K562 (cell line): ENCODE results near the gene MEF2D. TPM values are rescaled to one million over a fixed set of nuclear protein-coding genes. Genes with fewer than 3 reads are reported as not detected.

Source experiments
- ATAC-seq: fragments of 200-7000 bp; cut with Tn5 transposase; 3 replicates; pipeline ENCODE4 v1.9.1; 2020; ENCODE audit warnings: moderate library complexity
- BruUV-seq: library from RNA; stranded (reverse); fragments of 400-500 nt; replicated peaks from 2 replicates; lab custom pipeline; 2021; lab: Mats Ljungman, UMichigan
- CTCF ChIA-PET: fragments of 300-600 bp; formaldehyde crosslinking; extraction: SDS; loops from one replicate; lab custom pipeline; 2021; ENCODE audit warnings: low intra/inter-chr PET ratio; lab: Yijun Ruan, JAX
- POLR2A ChIA-PET: fragments of 300-600, 350-650 bp; sonication (Branson Sonifier 250); formaldehyde crosslinking; extraction: SDS; loops from one replicate; lab custom pipeline; 2021; ENCODE audit warnings: antibody characterized with exemption, inconsistent platforms; lab: Yijun Ruan, JAX
- DNase-seq, 4 experiments: peaks; one replicate each; pipeline versions ENCODE4 v3.0.0 to v3.0.0-alpha.2; 2011 to 2018; ENCODE audit warnings: low spot score in 3 of 4, mixed read lengths in 3 of 4; ENCODE audit errors: extremely low read depth in 1 of 4
- FAIRE-seq: peaks from 2 replicates; lab custom pipeline; 2011; peaks lifted over from hg19 to GRCh38; lab: Jason Lieb, UNC
- H2AFZ ChIP-seq: 2 replicates; pipeline ENCODE4 v1.6.0; 2011; ENCODE audit warnings: low read depth, low read length, control low read depth, inconsistent platforms
- H3K27ac ChIP-seq: fragments of 200-600 bp; 3 replicates; pipeline ENCODE4 v1.8.0; 2011; ENCODE audit warnings: low read depth, mild to moderate bottlenecking, control low read depth, inconsistent platforms, low read length, moderate library complexity, mixed read lengths; ENCODE audit errors: extremely low read depth
- H3K27me3 ChIP-seq, 2 experiments: fragments of 300-600 bp in 1 of 2; 2 replicates in 1 of 2; 3 replicates in 1 of 2; pipeline versions ENCODE4 v1.6.0 to v1.8.0; 2011; ENCODE audit warnings: inconsistent platforms in 2 of 2, low read length in 2 of 2, mild to moderate bottlenecking in 1 of 2, mixed read lengths in 1 of 2, moderate library complexity in 1 of 2; ENCODE audit not compliant: control insufficient read depth in 2 of 2, insufficient read depth in 2 of 2
- H3K36me3 ChIP-seq: fragments of 300-600 bp; 3 replicates; pipeline ENCODE4 v1.8.0; 2011; ENCODE audit warnings: mild to moderate bottlenecking, low read length, inconsistent platforms; ENCODE audit not compliant: control insufficient read depth, insufficient read depth
- H3K4me1 ChIP-seq, 2 experiments: fragments of 200-600 bp in 1 of 2; replicated peaks in 1 of 2; 2 replicates in 1 of 2; 3 replicates in 1 of 2; pipeline versions ENCODE4 v1.5.1 to v1.8.0; 2011; ENCODE audit warnings: inconsistent platforms in 2 of 2, low read length in 2 of 2, mild to moderate bottlenecking in 1 of 2, mixed read lengths in 1 of 2, moderate library complexity in 1 of 2; ENCODE audit not compliant: control insufficient read depth in 2 of 2, insufficient read depth in 2 of 2
- H3K4me2 ChIP-seq: 2 replicates; pipeline ENCODE4 v1.6.1; 2011; ENCODE audit warnings: low read length, control low read depth, inconsistent platforms, mixed read lengths; ENCODE audit not compliant: insufficient read depth
- H3K4me3 ChIP-seq: fragments of 200-600 bp; sonication (generic), shearing (Covaris generic); 2 replicates; pipeline ENCODE4 v1.5.1; 2016; ENCODE audit warnings: control low read depth, inconsistent platforms
- H3K79me2 ChIP-seq: fragments of 200-600 bp; 3 replicates; pipeline ENCODE4 v1.8.0; 2011; ENCODE audit warnings: low read length, inconsistent platforms; ENCODE audit not compliant: control insufficient read depth, insufficient read depth
- H3K9ac ChIP-seq, 2 experiments: 2 replicates each; pipeline versions ENCODE4 v1.6.0 to v1.6.1; 2011; ENCODE audit warnings: low read depth in 2 of 2, low read length in 2 of 2, control low read depth in 1 of 2, inconsistent platforms in 1 of 2, mild to moderate bottlenecking in 1 of 2, mixed read lengths in 1 of 2; ENCODE audit not compliant: insufficient read depth in 1 of 2
- H3K9me1 ChIP-seq: one replicate; pipeline ENCODE4 v1.6.0; 2011; ENCODE audit warnings: inconsistent platforms, mild to moderate bottlenecking, low read length, moderate library complexity; ENCODE audit not compliant: control insufficient read depth, insufficient read depth
- H3K9me3 ChIP-seq: replicated peaks from 2 replicates; pipeline ENCODE4 v1.5.1; 2011; ENCODE audit warnings: low read depth, low read length, inconsistent platforms; ENCODE audit not compliant: control insufficient read depth, insufficient read depth
- H4K20me1 ChIP-seq: replicated peaks from 2 replicates; pipeline ENCODE4 v1.6.1; 2011; ENCODE audit warnings: low read length, inconsistent platforms, mixed read lengths; ENCODE audit not compliant: control insufficient read depth, insufficient read depth
- BMI1 ChIP-seq: fragments of 150-350 bp; IDR thresholded peaks from 2 replicates; pipeline ENCODE4 v1.6.1; 2014; ENCODE audit warnings: low read length
- CHD2 ChIP-seq: IDR thresholded peaks from 2 replicates; pipeline ENCODE4 v1.6.1; 2011; ENCODE audit warnings: low read depth, low read length
- ELF4 ChIP-seq: fragments of 450-650 bp; formaldehyde crosslinking; IDR thresholded peaks from 2 replicates; pipeline ENCODE4 v1.4.0; 2022; ENCODE audit warnings: missing genetic modification characterization
- PKNOX1 ChIP-seq: fragments of 450-650 bp; IDR thresholded peaks from 2 replicates; pipeline ENCODE4 v1.6.1; 2016
- RBBP5 ChIP-seq: fragments of 200-600 bp; sonication (generic); IDR thresholded peaks from 2 replicates; pipeline ENCODE4 v1.6.1; 2012; ENCODE audit warnings: borderline replicate concordance, mild to moderate bottlenecking, low read length, control low read depth, inconsistent platforms; ENCODE audit not compliant: insufficient read depth, poor library complexity, severe bottlenecking
- ZNF639 ChIP-seq, 2 experiments: fragments of 200-800 bp in 1 of 2; sonication (Bioruptor generic) in 1 of 2; sonication (generic) in 1 of 2; formaldehyde crosslinking in 1 of 2; IDR thresholded peaks in 1 of 2; conservative IDR thresholded peaks in 1 of 2; 2 replicates each; pipeline versions ENCODE4 v1.5.0 to v1.6.1; 2016 to 2020; ENCODE audit warnings: missing compliant biosample characterization in 1 of 2, missing genetic modification characterization in 1 of 2, missing genetic modification reagents in 1 of 2
- ZNF766 ChIP-seq: fragments of 200-800 bp; sonication (Bioruptor generic); conservative IDR thresholded peaks from 2 replicates; pipeline ENCODE4 v1.6.1; 2016; ENCODE audit warnings: missing genetic modification characterization, missing compliant biosample characterization
- WGBS: fragments of 100-300 bp; shearing (Covaris generic); methylation state at CpG from one replicate; pipeline ENCODE4 v1.1.6; 2016; ENCODE audit warnings: low coverage, mixed read lengths; ENCODE audit not compliant: insufficient coverage; ENCODE audit errors: missing lambda C conversion rate; 5-methylcytosine and 5-hydroxymethylcytosine counted together
- in situ Hi-C: fragments of 300-500 bp; cut with MboI; formaldehyde crosslinking; loops from 4 replicates; pipeline ENCODE4 v1.15.0; 2018; ENCODE audit warnings: inconsistent platforms, mixed read lengths
- intact Hi-C: fragments of 100-400 bp; cut with micrococcal nuclease; formaldehyde crosslinking; loops from 2 replicates; pipeline ENCODE4 v1.14.2; 2022
- polyA plus RNA-seq, 8 experiments: library from polyadenylated mRNA; depleted of rRNA in 4 of 8; stranded (reverse) in 5 of 8; unstranded in 3 of 8; fragments of >200 nt; fragmentation: Nextera tagmentation in 2 of 8; fragmentation: Illumina TruSeq in 1 of 8; extraction: Ambion mirVana in 2 of 8; extraction: Trizol in 1 of 8; gene quantifications; 2 replicates each; pipeline versions ENCODE4 v1.2.1 to v1.2.3, GENCODE V29; 2011 to 2014; ENCODE audit warnings: inconsistent platforms in 1 of 8, missing spikeins in 1 of 8
- total RNA-seq, 7 experiments: library from RNA; depleted of rRNA in 6 of 7; stranded (reverse); fragments of >200 nt in 6 of 7; fragmentation: Illumina TruSeq in 2 of 7; extraction: Trizol in 2 of 7; gene quantifications; 2 replicates each; pipeline versions ENCODE4 v1.2.1 to v1.2.3, GENCODE V29; 2011 to 2021; ENCODE audit warnings: low replicate concordance in 1 of 7

MEF2D gene
- total and polyA plus RNA-seq, 9 of the 15 experiments (the other 6 are each of a cell fraction or from before 2014, with no cell fraction given): 0.10 to 19.5 (median 2.6) TPM

GRCh38 chr1:156430303-156430702 is 70.3 kb downstream of the MEF2D start:
- Histone ChIP-seq H3K36me3 (no peaks in the 10 kb centered on the region), H4K20me1 (no peaks in the 10 kb centered on the region), H3K9ac (peak overlapping the region in 1 of 2 experiments; percentile 7; a peak in 1 of 4 replicates), H3K4me2 (peak overlapping the region; percentile 33), H3K4me3 (no peak overlapping the region), H3K9me3 (no peaks in the 10 kb centered on the region), H3K79me2 (no peaks in the 10 kb centered on the region), H3K9me1 (no peaks in the 10 kb centered on the region), H2AFZ (peak overlapping the region; percentile 32; the same call in 1 of the 2 replicates), H3K27me3 (peaks cover 34 to 43% of the 10 kb centered on the region in 2 experiments), H3K4me1 (peaks cover 1 to 15% of the 10 kb centered on the region in 2 experiments; a peak in 4 of 5 replicates), H3K27ac (no peak overlapping the region; the same call in 2 of the 3 replicates)
- in situ Hi-C loops (no loop called here), intact Hi-C loops (no loop called here)
- WGBS: 0% methylated on average over 3 of the region's 7 CpGs
- TF ChIP-seq PKNOX1: peak; percentile 47
- TF ChIP-seq ZNF639 (CRISPR knock-in tag; conservative IDR thresholded peaks at IDR 0.05 in 1 of 2, IDR thresholded peaks at IDR 0.05 in 1 of 2): no peak
- no peak for TF ChIP-seq CHD2
- no peak for TF ChIP-seq RBBP5
- TF ChIP-seq BMI1: no peak
- no peak for TF ChIP-seq ZNF766
- no peak for TF ChIP-seq ELF4 (CRISPR knock-in tag)
- FAIRE-seq: no peak
- DNase-seq: peak in 2 of 4 experiments; percentile 41 to 43
- CTCF ChIA-PET: no interaction called here
- BruUV-seq: no TSS peak
- ATAC-seq: peak; percentile 22; the same call in 1 of the 3 replicates
- POLR2A ChIA-PET: interaction anchor here (0.6 to 1.0 kb wide), 4 partner anchors 9 to 52 kb away, joined by 3 read pairs; no protein-coding TSS in a partner anchor
